HEK293 (cell line): ENCODE data around the gene ANKRD33.
A peak's percentile ranks its signal among the peaks of the same experiment; 100 is the strongest.

Source experiments
- CTCF ChIA-PET: fragments of 350-600 bp; formaldehyde crosslinking; extraction: SDS; loops from one replicate; lab custom pipeline; 2021; ENCODE audit warnings: antibody characterized with exemption; lab: Yijun Ruan, JAX
- POLR2A ChIA-PET: fragments of 300-600 bp; formaldehyde crosslinking; extraction: SDS; loops from one replicate; lab custom pipeline; 2020; ENCODE audit warnings: antibody characterized with exemption, inconsistent platforms; lab: Yijun Ruan, JAX
- H3K27ac ChIP-seq: fragments of 200-500 bp; sonication (Bioruptor generic); 2 replicates; pipeline ENCODE4 v1.5.1; 2014; ENCODE audit warnings: low read depth, low read length, control low read depth, inconsistent platforms; ENCODE audit errors: extremely low read depth
- H3K36me3 ChIP-seq, 2 experiments: fragments of 200-500 bp in 1 of 2; sonication (Bioruptor generic) in 1 of 2; 1 replicate in 1 of 2; 2 replicates in 1 of 2; pipeline ENCODE4 v1.5.1; 2014 to 2017; ENCODE audit warnings: inconsistent platforms in 2 of 2, low read length in 2 of 2; ENCODE audit not compliant: control insufficient read depth in 2 of 2, insufficient read depth in 1 of 2
- H3K4me1 ChIP-seq: fragments of 200-500 bp; sonication (Bioruptor generic); 2 replicates; pipeline ENCODE4 v1.5.1; 2014; ENCODE audit warnings: mild to moderate bottlenecking, low read length, inconsistent platforms; ENCODE audit not compliant: control insufficient read depth, insufficient read depth
- H3K4me3 ChIP-seq: 2 replicates; pipeline ENCODE4 v1.5.1; 2011; ENCODE audit warnings: low read depth, mild to moderate bottlenecking, control low read depth, low read length, moderate library complexity
- H3K9me3 ChIP-seq: fragments of 200-500 bp; sonication (Bioruptor generic); 2 replicates; pipeline ENCODE4 v1.5.1; 2014; ENCODE audit warnings: low read depth, low read length, inconsistent platforms; ENCODE audit not compliant: control insufficient read depth, insufficient read depth
- BCL11B ChIP-seq: fragments of 450-650 bp; formaldehyde crosslinking; IDR thresholded peaks from 2 replicates; pipeline ENCODE4 v1.5.1; 2016; ENCODE audit warnings: low read depth, missing biosample characterization, missing genetic modification characterization
- GLIS2 ChIP-seq: fragments of 450-650 bp; formaldehyde crosslinking; IDR thresholded peaks from 2 replicates; pipeline ENCODE4 v1.5.1; 2016; ENCODE audit warnings: missing biosample characterization, missing genetic modification characterization
- HOXC10 ChIP-seq: sonication (generic); formaldehyde crosslinking; IDR thresholded peaks from 2 replicates; pipeline ENCODE4 v1.8.1; 2023; ENCODE audit warnings: mild to moderate bottlenecking, missing genetic modification reagents
- KLF9 ChIP-seq: fragments of 450-650 bp; formaldehyde crosslinking; IDR thresholded peaks from 2 replicates; pipeline ENCODE4 v1.5.1; 2016; ENCODE audit warnings: missing biosample characterization, missing genetic modification characterization, low read depth
- REPIN1 ChIP-seq: fragments of 450-650 bp; formaldehyde crosslinking; IDR thresholded peaks from 2 replicates; pipeline ENCODE4 v1.5.1; 2017; ENCODE audit warnings: missing biosample characterization, missing genetic modification characterization, low read depth
- SP2 ChIP-seq: fragments of 450-650 bp; formaldehyde crosslinking; IDR thresholded peaks from 2 replicates; pipeline ENCODE4 v1.5.1; 2016; ENCODE audit warnings: missing biosample characterization, missing genetic modification characterization
- SP3 ChIP-seq: fragments of 450-650 bp; formaldehyde crosslinking; IDR thresholded peaks from 2 replicates; pipeline ENCODE4 v1.5.1; 2016; ENCODE audit warnings: missing biosample characterization, missing genetic modification characterization
- ZFHX2 ChIP-seq: fragments of 450-650 bp; formaldehyde crosslinking; conservative IDR thresholded peaks from 2 replicates; pipeline ENCODE4 v1.5.1; 2016; ENCODE audit warnings: missing biosample characterization, missing genetic modification characterization
- ZNF174 ChIP-seq: fragments of 450-650 bp; formaldehyde crosslinking; IDR thresholded peaks from 2 replicates; pipeline ENCODE4 v1.5.0; 2017; ENCODE audit warnings: missing biosample characterization, mild to moderate bottlenecking, missing genetic modification characterization
- ZNF274 ChIP-seq, 2 experiments: fragments of 200-500 bp in 1 of 2; fragments of 450-650 bp in 1 of 2; sonication (Bioruptor generic) in 1 of 2; formaldehyde crosslinking in 1 of 2; IDR thresholded peaks; 2 replicates each; pipeline versions ENCODE4 v1.5.1 to v1.6.1; 2014 to 2016; ENCODE audit warnings: borderline replicate concordance in 1 of 2, inconsistent platforms in 1 of 2, low read length in 1 of 2, missing biosample characterization in 1 of 2, missing genetic modification characterization in 1 of 2
- ZNF311 ChIP-seq: fragments of 450-650 bp; formaldehyde crosslinking; IDR thresholded peaks from 2 replicates; pipeline ENCODE4 v1.5.1; 2017; ENCODE audit warnings: missing biosample characterization, missing genetic modification characterization, borderline replicate concordance
- ZNF341 ChIP-seq: fragments of 450-650 bp; formaldehyde crosslinking; IDR thresholded peaks from 2 replicates; pipeline ENCODE4; 2016; ENCODE audit warnings: low read depth, missing biosample characterization, missing genetic modification characterization
- ZNF416 ChIP-seq: fragments of 450-650 bp; formaldehyde crosslinking; IDR thresholded peaks from 2 replicates; pipeline ENCODE4 v1.5.1; 2016; ENCODE audit warnings: missing biosample characterization, missing genetic modification characterization
- ZNF510 ChIP-seq: fragments of 450-650 bp; formaldehyde crosslinking; IDR thresholded peaks from 2 replicates; pipeline ENCODE4 v1.5.1; 2018; ENCODE audit warnings: mild to moderate bottlenecking, missing genetic modification characterization, missing biosample characterization; ENCODE audit not compliant: insufficient replicate concordance
- ZNF544 ChIP-seq: fragments of 450-650 bp; formaldehyde crosslinking; IDR thresholded peaks from 2 replicates; pipeline ENCODE4 v1.5.0; 2017; ENCODE audit warnings: missing biosample characterization, missing genetic modification characterization
- ZNF555 ChIP-seq: fragments of 450-650 bp; formaldehyde crosslinking; conservative IDR thresholded peaks from 2 replicates; pipeline ENCODE4 v1.5.1; 2017; ENCODE audit warnings: missing biosample characterization, mild to moderate bottlenecking, missing genetic modification characterization, inconsistent platforms
- ZNF626 ChIP-seq: fragments of 450-650 bp; sonication (Bioruptor Pico); formaldehyde crosslinking; IDR thresholded peaks from 2 replicates; pipeline ENCODE4 v1.5.1; 2018; ENCODE audit warnings: missing biosample characterization, missing genetic modification characterization, inconsistent platforms
- ZNF692 ChIP-seq: fragments of 450-650 bp; formaldehyde crosslinking; IDR thresholded peaks from 2 replicates; pipeline ENCODE4 v1.5.1; 2016; ENCODE audit warnings: missing biosample characterization, missing genetic modification characterization
- ZNF701 ChIP-seq: fragments of 450-650 bp; formaldehyde crosslinking; IDR thresholded peaks from 2 replicates; pipeline ENCODE4 v1.5.1; 2016; ENCODE audit warnings: missing biosample characterization, missing genetic modification characterization
- ZNF768 ChIP-seq: fragments of 450-650 bp; formaldehyde crosslinking; IDR thresholded peaks from 2 replicates; pipeline ENCODE4 v1.5.1; 2018; ENCODE audit warnings: missing biosample characterization, mild to moderate bottlenecking, missing genetic modification characterization
- ZNF777 ChIP-seq: fragments of 450-650 bp; formaldehyde crosslinking; IDR thresholded peaks from 2 replicates; pipeline ENCODE4 v1.5.1; 2017; ENCODE audit warnings: missing biosample characterization, missing genetic modification characterization, borderline replicate concordance
- ZSCAN30 ChIP-seq: fragments of 450-650 bp; IDR thresholded peaks from 2 replicates; pipeline ENCODE4 v1.5.1; 2018; ENCODE audit warnings: missing biosample characterization, mild to moderate bottlenecking, missing genetic modification characterization, moderate library complexity
- TF ChIP-seq, protein P1 (sequence below): fragments of 450-650 bp; formaldehyde crosslinking; IDR thresholded peaks from 2 replicates; pipeline ENCODE4 v1.5.1; 2016; ENCODE audit warnings: missing biosample characterization, missing genetic modification characterization
- TF ChIP-seq, protein P2 (sequence below): fragments of 450-650 bp; formaldehyde crosslinking; IDR thresholded peaks from 2 replicates; pipeline ENCODE4 v1.5.1; 2016; ENCODE audit warnings: missing biosample characterization, missing genetic modification characterization
- TF ChIP-seq, protein P3 (sequence below): fragments of 450-650 bp; formaldehyde crosslinking; IDR thresholded peaks from 2 replicates; pipeline ENCODE4 v1.5.1; 2016; ENCODE audit warnings: missing biosample characterization, missing genetic modification characterization
- TF ChIP-seq, protein P4 (sequence below): fragments of 450-650 bp; formaldehyde crosslinking; IDR thresholded peaks from 2 replicates; pipeline ENCODE4 v1.5.1; 2016; ENCODE audit warnings: missing biosample characterization, missing genetic modification characterization
- TF ChIP-seq, protein P5 (sequence below): fragments of 450-650 bp; formaldehyde crosslinking; IDR thresholded peaks from 2 replicates; pipeline ENCODE4; 2016; ENCODE audit warnings: missing biosample characterization, missing genetic modification characterization

Gene ANKRD33

DNA sequence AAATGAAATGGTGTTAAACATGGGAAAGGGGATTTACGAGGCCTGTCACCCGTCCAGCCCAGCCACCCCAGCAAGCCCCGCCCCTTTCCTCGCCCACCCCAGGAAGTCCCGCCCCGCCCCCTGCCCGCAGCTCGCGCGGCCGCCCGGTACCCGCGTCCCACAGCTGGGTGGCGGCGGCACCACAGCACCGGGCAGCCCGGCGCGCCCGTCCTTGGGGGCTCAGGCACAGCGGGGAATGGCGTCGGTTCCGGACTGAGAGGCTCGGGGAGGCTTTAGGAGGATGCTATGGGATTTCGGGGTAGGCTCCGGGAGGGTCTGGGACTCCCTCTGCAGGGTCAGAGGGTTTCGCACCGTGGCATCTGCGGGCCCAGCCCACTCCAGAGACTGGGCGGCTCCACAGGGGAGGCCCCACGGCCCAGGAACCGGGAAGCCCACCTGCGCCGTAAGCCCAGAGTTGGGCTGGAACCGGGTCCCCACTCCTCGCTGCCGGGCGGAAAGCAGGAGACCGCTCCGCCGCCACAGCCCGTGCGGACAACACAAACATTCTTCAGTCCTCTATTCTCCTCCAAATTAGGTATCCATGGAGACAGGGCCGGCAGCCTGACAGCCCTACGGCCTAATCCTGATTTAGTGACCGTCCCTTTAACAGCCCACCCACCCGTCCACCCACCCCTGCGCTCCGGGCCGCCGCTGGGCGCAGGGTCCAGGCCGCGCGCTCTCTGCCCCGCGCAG is 40.8 kb upstream of the ANKRD33 start (continued):
- TF ChIP-seq SP2 (peak; percentile 70), HOXC10 (no peak), BCL11B (tag by site-specific recombination) (peak; percentile 67; the same call in 1 of the 2 replicates), ZNF544 (tag by site-specific recombination) (no peak), ZNF174 (no peak)
- TF ChIP-seq, all 188 proteins: peak for 31

DNA sequence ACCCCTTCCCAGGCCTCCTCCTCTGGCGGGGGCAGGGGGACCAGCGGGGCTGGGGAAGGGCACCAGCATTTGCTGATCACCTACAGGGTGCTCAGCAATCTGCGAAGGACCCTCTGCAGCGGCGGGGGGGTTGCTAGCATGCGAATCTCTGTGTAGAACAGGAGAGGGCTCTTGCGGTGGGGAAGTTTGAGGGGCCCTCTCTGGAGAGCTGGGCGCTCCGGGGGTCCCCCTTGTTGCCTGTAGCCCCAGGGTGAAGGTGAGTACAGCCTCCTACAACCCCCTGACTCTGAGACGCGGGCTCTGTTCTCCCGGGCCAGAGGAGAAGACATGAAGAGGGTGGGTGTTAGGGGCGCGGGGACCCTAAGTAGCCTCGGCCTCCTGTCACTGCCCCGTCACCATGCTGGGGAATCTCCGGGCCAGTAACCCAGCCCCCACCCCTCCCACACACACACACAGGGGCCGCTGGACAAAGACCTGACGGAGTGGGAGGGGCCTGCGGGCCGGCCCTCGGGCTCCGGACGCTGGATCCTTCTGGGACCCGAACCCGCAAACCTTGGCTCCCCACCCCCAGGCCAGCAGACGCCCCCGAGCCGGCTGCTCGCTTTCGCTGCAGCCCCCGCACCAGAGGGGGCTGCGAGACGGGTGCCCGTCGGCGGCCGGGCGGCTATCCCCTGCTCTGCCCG is 40.1 kb upstream of the ANKRD33 start:
- ChIA-PET POLR2A (no interaction called here), CTCF (interaction anchor here (0.5 kb wide), 1 partner anchor 161 kb away, joined by 3 read pairs; no protein-coding TSS in a partner anchor)
- no peaks in the 10 kb centered on the region for H3K9me3 ChIP-seq
- no peak overlapping the region; the same call in 1 of the 2 replicates for H3K27ac ChIP-seq
- H3K4me3 ChIP-seq, result peak overlapping the region; percentile 39
- no peaks in the 10 kb centered on the region for H3K36me3 ChIP-seq
- H3K4me1 ChIP-seq, result peaks cover 3% of the 10 kb centered on the region; the same call in 1 of the 2 replicates
- TF ChIP-seq ZNF274 (IDR thresholded peaks at IDR 0.05; ENCODE audit: low read length), result no peak
- no peak for TF ChIP-seq ZNF274 (tag by site-specific recombination; IDR thresholded peaks at IDR 0.05; ENCODE audit: borderline replicate concordance)
- TF ChIP-seq KLF9 (tag by site-specific recombination), result peak; percentile 35; the same call in 1 of the 2 replicates
- TF ChIP-seq, protein P1, sequence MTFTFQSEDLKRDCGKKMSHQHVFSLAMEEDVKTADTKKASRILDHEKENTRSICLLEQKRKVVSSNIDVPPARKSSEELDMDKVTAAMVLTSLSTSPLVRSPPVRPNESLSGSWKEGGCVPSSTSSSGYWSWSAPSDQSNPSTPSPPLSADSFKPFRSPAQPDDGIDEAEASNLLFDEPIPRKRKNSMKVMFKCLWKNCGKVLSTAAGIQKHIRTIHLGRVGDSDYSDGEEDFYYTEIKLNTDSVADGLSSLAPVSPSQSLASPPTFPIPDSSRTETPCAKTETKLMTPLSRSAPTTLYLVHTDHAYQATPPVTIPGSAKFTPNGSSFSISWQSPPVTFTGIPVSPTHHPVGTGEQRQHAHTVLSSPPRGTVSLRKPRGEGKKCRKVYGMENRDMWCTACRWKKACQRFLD (tag by site-specific recombination), result no peak
- TF ChIP-seq ZNF777 (tag by site-specific recombination), result peak; percentile 58; the same call in 1 of the 2 replicates
- no peak for TF ChIP-seq ZNF544 (tag by site-specific recombination)
- peak; percentile 56; the same call in 1 of the 2 replicates for TF ChIP-seq SP3 (tag by site-specific recombination)
- peak; percentile 80 for TF ChIP-seq ZFHX2 (tag by site-specific recombination)
- TF ChIP-seq ZSCAN30 (tag by site-specific recombination), result peak; percentile 60; the same call in 1 of the 2 replicates
- TF ChIP-seq REPIN1 (tag by site-specific recombination), result no peak
- TF ChIP-seq ZNF701, result no peak
- no peak for TF ChIP-seq ZNF626 (tag by site-specific recombination)
- TF ChIP-seq SP2, result peak; percentile 48; the same call in 1 of the 2 replicates
- TF ChIP-seq, protein P2, sequence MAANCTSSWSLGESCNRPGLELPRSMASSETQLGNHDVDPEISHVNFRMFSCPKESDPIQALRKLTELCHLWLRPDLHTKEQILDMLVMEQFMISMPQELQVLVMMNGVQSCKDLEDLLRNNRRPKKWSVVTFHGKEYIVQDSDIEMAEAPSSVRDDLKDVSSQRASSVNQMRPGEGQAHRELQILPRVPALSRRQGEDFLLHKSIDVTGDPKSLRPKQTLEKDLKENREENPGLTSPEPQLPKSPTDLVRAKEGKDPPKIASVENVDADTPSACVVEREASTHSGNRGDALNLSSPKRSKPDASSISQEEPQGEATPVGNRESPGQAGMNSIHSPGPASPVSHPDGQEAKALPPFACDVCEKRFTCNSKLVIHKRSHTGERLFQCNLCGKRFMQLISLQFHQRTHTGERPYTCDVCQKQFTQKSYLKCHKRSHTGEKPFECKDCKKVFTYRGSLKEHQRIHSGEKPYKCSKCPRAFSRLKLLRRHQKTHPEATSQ, result no peak
- TF ChIP-seq, protein P3, sequence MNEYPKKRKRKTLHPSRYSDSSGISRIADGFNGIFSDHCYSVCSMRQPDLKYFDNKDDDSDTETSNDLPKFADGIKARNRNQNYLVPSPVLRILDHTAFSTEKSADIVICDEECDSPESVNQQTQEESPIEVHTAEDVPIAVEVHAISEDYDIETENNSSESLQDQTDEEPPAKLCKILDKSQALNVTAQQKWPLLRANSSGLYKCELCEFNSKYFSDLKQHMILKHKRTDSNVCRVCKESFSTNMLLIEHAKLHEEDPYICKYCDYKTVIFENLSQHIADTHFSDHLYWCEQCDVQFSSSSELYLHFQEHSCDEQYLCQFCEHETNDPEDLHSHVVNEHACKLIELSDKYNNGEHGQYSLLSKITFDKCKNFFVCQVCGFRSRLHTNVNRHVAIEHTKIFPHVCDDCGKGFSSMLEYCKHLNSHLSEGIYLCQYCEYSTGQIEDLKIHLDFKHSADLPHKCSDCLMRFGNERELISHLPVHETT, result no peak
- TF ChIP-seq, protein P4, sequence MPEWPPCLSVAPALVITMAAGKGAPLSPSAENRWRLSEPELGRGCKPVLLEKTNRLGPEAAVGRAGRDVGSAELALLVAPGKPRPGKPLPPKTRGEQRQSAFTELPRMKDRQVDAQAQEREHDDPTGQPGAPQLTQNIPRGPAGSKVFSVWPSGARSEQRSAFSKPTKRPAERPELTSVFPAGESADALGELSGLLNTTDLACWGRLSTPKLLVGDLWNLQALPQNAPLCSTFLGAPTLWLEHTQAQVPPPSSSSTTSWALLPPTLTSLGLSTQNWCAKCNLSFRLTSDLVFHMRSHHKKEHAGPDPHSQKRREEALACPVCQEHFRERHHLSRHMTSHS, result no peak
- no peak for TF ChIP-seq ZNF311 (tag by site-specific recombination)
- TF ChIP-seq ZNF768 (tag by site-specific recombination), result peak; percentile 57; the same call in 1 of the 2 replicates
- TF ChIP-seq ZNF692 (tag by site-specific recombination), result 0 out of 2 replicates have a peak, but pooled peaks have one; percentile 15
- TF ChIP-seq ZNF341 (tag by site-specific recombination), result no peak
- TF ChIP-seq ZNF555 (tag by site-specific recombination), result no peak
- TF ChIP-seq GLIS2, result peak; percentile 73
- TF ChIP-seq ZNF416, result no peak
- TF ChIP-seq ZNF510, result no peak
- TF ChIP-seq, protein P5, sequence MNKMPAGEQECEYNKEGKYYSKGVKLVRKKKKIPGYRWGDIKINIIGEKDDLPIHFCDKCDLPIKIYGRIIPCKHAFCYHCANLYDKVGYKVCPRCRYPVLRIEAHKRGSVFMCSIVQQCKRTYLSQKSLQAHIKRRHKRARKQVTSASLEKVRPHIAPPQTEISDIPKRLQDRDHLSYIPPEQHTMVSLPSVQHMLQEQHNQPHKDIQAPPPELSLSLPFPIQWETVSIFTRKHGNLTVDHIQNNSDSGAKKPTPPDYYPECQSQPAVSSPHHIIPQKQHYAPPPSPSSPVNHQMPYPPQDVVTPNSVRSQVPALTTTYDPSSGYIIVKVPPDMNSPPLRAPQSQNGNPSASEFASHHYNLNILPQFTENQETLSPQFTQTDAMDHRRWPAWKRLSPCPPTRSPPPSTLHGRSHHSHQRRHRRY (tag by site-specific recombination), result no peak
